Neutrophil (primary cell): ENCODE data around the gene NRG3.

ENCODE experiments used
- H3K27ac ChIP-seq: fragments of 200-600 bp; sonication (generic); 2 replicates; pipeline ENCODE4 v1.5.1; 2016; ENCODE audit warnings: mild to moderate bottlenecking, moderate library complexity
- H3K27me3 ChIP-seq: fragments of 200-600 bp; sonication (generic); 2 replicates; pipeline ENCODE4 v1.6.0; 2016; ENCODE audit warnings: mild to moderate bottlenecking
- H3K36me3 ChIP-seq: fragments of 200-600 bp; sonication (generic); 2 replicates; pipeline ENCODE4 v1.5.1; 2017
- H3K4me1 ChIP-seq, 2 experiments: fragments of 200-600 bp in 1 of 2; sonication (generic) in 1 of 2; 1 replicate in 1 of 2; 2 replicates in 1 of 2; pipeline versions ENCODE4 v1.5.1 to v1.6.1; 2013 to 2016; ENCODE audit warnings: low read depth in 1 of 2, low read length in 1 of 2, mild to moderate bottlenecking in 1 of 2, moderate library complexity in 1 of 2; ENCODE audit not compliant: control insufficient read depth in 1 of 2, insufficient read depth in 1 of 2
- H3K4me3 ChIP-seq, 2 experiments: fragments of 200-600 bp in 1 of 2; sonication (generic) in 1 of 2; 1 replicate in 1 of 2; 2 replicates in 1 of 2; pipeline ENCODE4 v1.5.1; 2013 to 2016; ENCODE audit warnings: low read depth in 1 of 2, low read length in 1 of 2, mild to moderate bottlenecking in 1 of 2, moderate library complexity in 1 of 2
- H3K9me3 ChIP-seq: fragments of 200-600 bp; sonication (generic); 2 replicates; pipeline ENCODE4 v1.5.1; 2016
- TF ChIP-seq, protein P1 (sequence below): fragments of 200-600 bp; sonication (generic); IDR thresholded peaks from 2 replicates; pipeline ENCODE4 v1.5.1; 2016; ENCODE audit warnings: antibody characterized with exemption

The NRG3 gene

DNA sequence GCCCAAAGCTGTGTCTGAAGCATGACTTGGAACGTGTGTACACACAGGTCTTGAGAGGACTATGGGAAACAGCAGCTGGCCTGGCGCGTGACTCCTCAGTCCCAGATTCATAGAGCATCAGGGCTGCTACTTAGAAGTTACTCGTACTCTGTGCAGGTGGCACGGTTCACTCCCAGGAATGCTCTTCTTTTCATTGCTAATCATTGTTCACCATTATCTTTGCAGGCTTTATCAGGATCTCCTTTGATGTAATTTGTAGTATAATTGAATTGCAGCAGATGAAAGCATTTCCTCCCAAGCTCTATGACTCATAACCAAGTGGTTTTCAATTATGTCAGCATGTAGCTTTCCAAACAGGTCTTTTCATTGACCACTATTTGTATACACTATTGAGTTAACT lies 938.9 kb downstream of the NRG3 start:
- no peak overlapping the region for H3K4me3 ChIP-seq
- H3K27me3 ChIP-seq = no peaks in the 10 kb centered on the region
- H3K9me3 ChIP-seq = no peaks in the 10 kb centered on the region
- TF ChIP-seq, protein P1, sequence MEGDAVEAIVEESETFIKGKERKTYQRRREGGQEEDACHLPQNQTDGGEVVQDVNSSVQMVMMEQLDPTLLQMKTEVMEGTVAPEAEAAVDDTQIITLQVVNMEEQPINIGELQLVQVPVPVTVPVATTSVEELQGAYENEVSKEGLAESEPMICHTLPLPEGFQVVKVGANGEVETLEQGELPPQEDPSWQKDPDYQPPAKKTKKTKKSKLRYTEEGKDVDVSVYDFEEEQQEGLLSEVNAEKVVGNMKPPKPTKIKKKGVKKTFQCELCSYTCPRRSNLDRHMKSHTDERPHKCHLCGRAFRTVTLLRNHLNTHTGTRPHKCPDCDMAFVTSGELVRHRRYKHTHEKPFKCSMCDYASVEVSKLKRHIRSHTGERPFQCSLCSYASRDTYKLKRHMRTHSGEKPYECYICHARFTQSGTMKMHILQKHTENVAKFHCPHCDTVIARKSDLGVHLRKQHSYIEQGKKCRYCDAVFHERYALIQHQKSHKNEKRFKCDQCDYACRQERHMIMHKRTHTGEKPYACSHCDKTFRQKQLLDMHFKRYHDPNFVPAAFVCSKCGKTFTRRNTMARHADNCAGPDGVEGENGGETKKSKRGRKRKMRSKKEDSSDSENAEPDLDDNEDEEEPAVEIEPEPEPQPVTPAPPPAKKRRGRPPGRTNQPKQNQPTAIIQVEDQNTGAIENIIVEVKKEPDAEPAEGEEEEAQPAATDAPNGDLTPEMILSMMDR = no peak
- no peaks in the 10 kb centered on the region for H3K36me3 ChIP-seq
- H3K4me1 ChIP-seq = no peaks in the 10 kb centered on the region
- no peak overlapping the region for H3K27ac ChIP-seq

DNA sequence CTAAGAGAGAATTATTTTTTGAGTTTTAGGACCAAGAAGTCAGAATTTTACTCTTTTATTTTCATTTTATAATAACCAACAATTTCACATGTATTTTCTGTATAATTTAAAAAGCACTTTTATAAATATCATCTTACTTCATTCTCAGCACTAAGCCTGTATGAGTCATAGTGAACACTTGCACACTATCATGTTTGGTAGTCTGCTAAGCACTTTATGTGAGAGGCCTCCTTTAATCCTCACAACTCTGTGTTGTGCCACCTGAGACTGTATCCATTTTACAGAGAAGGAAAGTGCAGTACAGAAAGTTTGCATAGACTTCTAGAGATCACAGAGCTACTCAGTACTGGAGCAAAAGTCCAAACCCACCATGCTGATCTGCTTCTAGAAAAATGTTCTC lies 939.6 kb downstream of the NRG3 start:
- H3K27me3 ChIP-seq = no peaks in the 10 kb centered on the region
- no peak overlapping the region for H3K4me3 ChIP-seq
- H3K27ac ChIP-seq = no peak overlapping the region
- no peaks in the 10 kb centered on the region for H3K9me3 ChIP-seq
- H3K4me1 ChIP-seq = no peaks in the 10 kb centered on the region
- TF ChIP-seq, protein P1 = no peak
- H3K36me3 ChIP-seq = no peaks in the 10 kb centered on the region

DNA sequence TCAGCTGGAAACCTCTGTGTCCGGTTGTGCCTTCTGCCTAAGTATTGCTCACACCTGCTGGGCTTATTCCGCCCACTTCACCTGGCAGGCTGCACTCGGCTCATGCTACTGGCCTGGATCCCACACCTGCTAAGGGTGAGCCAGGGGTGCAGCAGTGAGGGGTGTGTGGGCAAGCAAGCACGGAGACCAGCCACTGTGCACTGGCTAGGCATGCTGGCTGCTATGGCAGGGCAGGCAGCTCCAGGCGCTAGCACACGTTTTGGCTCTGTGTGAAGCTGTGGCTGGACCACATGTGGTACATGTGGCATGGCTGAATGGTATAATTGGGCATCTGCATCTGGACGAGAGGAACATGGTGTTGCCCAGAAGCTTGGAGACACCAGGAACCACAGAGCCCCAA lies 940.7 kb downstream of the NRG3 start:
- Histone ChIP-seq H3K4me3 (no peak overlapping the region), H3K27me3 (no peaks in the 10 kb centered on the region), H3K9me3 (no peaks in the 10 kb centered on the region), H3K4me1 (no peaks in the 10 kb centered on the region), H3K36me3 (no peaks in the 10 kb centered on the region), H3K27ac (no peak overlapping the region)
- TF ChIP-seq, protein P1 = no peak

DNA sequence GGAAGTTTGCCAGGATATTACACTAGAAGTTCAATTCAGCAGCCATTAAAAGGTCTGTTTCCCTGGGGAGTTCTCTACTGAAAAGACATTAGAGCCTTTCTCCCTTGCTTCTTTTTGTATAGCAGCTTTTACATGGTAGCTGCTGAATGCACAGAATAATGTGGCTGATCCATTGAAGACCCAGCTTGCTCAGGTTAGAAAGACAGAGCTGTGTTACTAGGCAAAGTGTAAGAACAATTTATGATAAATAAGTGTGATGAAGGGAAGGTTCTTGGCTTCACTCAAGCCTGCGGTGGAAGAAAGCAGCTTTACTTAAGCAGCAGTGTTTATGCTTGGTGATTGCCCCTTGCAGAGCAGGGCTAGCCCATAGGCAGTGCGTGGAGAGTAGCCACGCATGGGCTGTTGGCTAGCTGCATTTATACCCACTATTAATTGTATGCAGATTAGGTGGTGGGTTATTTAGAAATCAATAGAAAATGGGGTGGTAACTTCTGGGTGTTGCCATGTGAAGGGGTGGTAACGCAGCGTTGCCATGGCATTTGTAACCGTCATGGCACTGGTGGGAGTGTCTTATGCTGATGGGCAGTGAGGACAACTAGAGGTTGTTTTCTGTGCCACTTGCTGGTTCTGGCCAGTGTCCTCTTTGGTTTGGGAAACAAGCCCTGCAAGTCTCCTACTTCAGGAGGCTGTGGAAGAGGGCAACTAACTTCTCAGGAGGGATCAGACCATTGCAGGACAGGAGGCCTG lies 942.9 kb downstream of the NRG3 start:
- H3K9me3 ChIP-seq = no peaks in the 10 kb centered on the region
- H3K27me3 ChIP-seq = no peaks in the 10 kb centered on the region
- TF ChIP-seq, protein P1 = no peak
- H3K4me3 ChIP-seq = no peak overlapping the region
- H3K27ac ChIP-seq = no peak overlapping the region
- no peaks in the 10 kb centered on the region for H3K4me1 ChIP-seq
- H3K36me3 ChIP-seq = no peaks in the 10 kb centered on the region

DNA sequence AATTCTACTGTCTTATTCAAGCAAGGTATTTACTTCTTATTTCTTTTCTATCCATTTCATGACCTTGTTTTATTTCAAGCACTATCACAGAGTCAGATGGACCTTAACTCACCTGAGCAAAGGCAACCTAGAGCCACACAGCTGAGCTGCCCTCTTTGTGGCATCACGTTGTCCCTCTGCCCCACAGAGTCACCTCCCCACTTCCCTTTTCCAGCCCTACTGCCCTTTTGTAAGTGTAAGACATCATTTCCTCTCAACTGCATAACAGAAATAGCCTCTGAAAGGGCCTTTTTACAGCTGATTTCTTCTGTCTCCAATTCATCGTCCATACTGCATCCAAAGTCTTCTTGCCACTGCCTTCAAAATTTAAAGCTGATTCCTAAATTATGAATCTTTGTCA lies 946.0 kb downstream of the NRG3 start:
- Histone ChIP-seq H3K4me3 (no peak overlapping the region), H3K27ac (no peak overlapping the region), H3K36me3 (no peaks in the 10 kb centered on the region), H3K27me3 (no peaks in the 10 kb centered on the region), H3K4me1 (no peaks in the 10 kb centered on the region), H3K9me3 (no peaks in the 10 kb centered on the region)
- TF ChIP-seq, protein P1 = no peak
